H1 (cell line): ENCODE data around the gene EIF4E2. TPM values are rescaled to one million over a fixed set of nuclear protein-coding genes. Genes with fewer than 3 reads are reported as not detected.

ENCODE experiments used
- CTCF ChIA-PET: fragments of 300-600 bp; sonication (Branson Sonifier 250); formaldehyde crosslinking; loops from one replicate; lab custom pipeline; 2021; ENCODE audit not compliant: partially characterized antibody; lab: Charles Lee
- POLR2A ChIA-PET: fragments of 300-600 bp; sonication (Branson Sonifier 250); formaldehyde crosslinking; loops from one replicate; lab custom pipeline; 2021; ENCODE audit warnings: inconsistent platforms; ENCODE audit not compliant: partially characterized antibody; lab: Charles Lee
- DNase-seq, 2 experiments: peaks; one replicate each; pipeline versions ENCODE4 v3.0.0 to v3.0.0-alpha.2; 2010 to 2022; ENCODE audit warnings: low spot score in 2 of 2, low read depth in 1 of 2, mixed read lengths in 1 of 2
- FAIRE-seq: peaks from 2 replicates; lab custom pipeline; 2011; peaks lifted over from hg19 to GRCh38; lab: Jason Lieb, UNC
- H2AFZ ChIP-seq: 2 replicates; pipeline ENCODE4 v1.8.1; 2012; ENCODE audit warnings: low read length, inconsistent platforms
- H2AK5ac ChIP-seq: 2 replicates; pipeline ENCODE4 v1.6.1; 2013; ENCODE audit warnings: low read depth, low read length
- H2BK120ac ChIP-seq: replicated peaks from 2 replicates; pipeline ENCODE3; 2013; ENCODE audit warnings: low read depth, low read length, inconsistent platforms
- H2BK12ac ChIP-seq: 2 replicates; pipeline ENCODE4 v1.6.1; 2013; ENCODE audit warnings: low read depth, low read length
- H2BK15ac ChIP-seq: 2 replicates; pipeline ENCODE4 v1.6.1; 2013; ENCODE audit warnings: low read length
- H2BK20ac ChIP-seq: 2 replicates; pipeline ENCODE4 v1.6.1; 2013; ENCODE audit warnings: low read length
- H2BK5ac ChIP-seq: 2 replicates; pipeline ENCODE4 v1.6.1; 2013; ENCODE audit warnings: low read depth, low read length
- H3K14ac ChIP-seq: 2 replicates; pipeline ENCODE4 v1.6.1; 2013; ENCODE audit warnings: inconsistent platforms; ENCODE audit not compliant: insufficient read length
- H3K18ac ChIP-seq: 2 replicates; pipeline ENCODE4 v1.6.1; 2013; ENCODE audit warnings: low read length; ENCODE audit errors: extremely low read depth
- H3K23ac ChIP-seq: 2 replicates; pipeline ENCODE4 v1.6.1; 2013; ENCODE audit warnings: inconsistent platforms; ENCODE audit not compliant: insufficient read length
- H3K23me2 ChIP-seq: 2 replicates; pipeline ENCODE4 v1.6.1; 2013; ENCODE audit warnings: low read depth, low read length
- H3K27ac ChIP-seq: 2 replicates; pipeline ENCODE4 v1.6.1; 2011; ENCODE audit warnings: low read depth, low read length, inconsistent platforms
- H3K27me3 ChIP-seq, 4 experiments: replicated peaks in 1 of 4; 1 replicate in 1 of 4; 2 replicates in 3 of 4; pipeline versions ENCODE4 v1.6.1 to v1.8.1; 2011 to 2013; ENCODE audit warnings: low read length in 3 of 4, mild to moderate bottlenecking in 3 of 4, inconsistent platforms in 2 of 4, mixed read lengths in 2 of 4, moderate library complexity in 1 of 4; ENCODE audit not compliant: control insufficient read depth in 3 of 4, insufficient read depth in 3 of 4; ENCODE audit errors: extremely low read depth in 1 of 4
- H3K36me3 ChIP-seq, 4 experiments: 2 replicates each; pipeline versions ENCODE4 v1.6.1 to v1.8.1; 2011 to 2013; ENCODE audit warnings: mild to moderate bottlenecking in 4 of 4, low read length in 3 of 4, moderate library complexity in 2 of 4, control low read depth in 1 of 4, inconsistent platforms in 1 of 4; ENCODE audit not compliant: insufficient read depth in 4 of 4, control insufficient read depth in 2 of 4
- H3K4ac ChIP-seq: replicated peaks from 2 replicates; pipeline ENCODE3; 2013; ENCODE audit warnings: low read length, low read depth, mixed read lengths, inconsistent platforms; ENCODE audit not compliant: insufficient read length
- H3K4me1 ChIP-seq, 4 experiments: replicated peaks in 1 of 4; 1 replicate in 1 of 4; 2 replicates in 3 of 4; pipeline versions ENCODE4 v1.6.1 to v1.8.1; 2011 to 2013; ENCODE audit warnings: low read length in 3 of 4, inconsistent platforms in 2 of 4, mixed read lengths in 1 of 4; ENCODE audit not compliant: insufficient read depth in 4 of 4, control insufficient read depth in 3 of 4
- H3K4me2 ChIP-seq, 2 experiments: 2 replicates each; pipeline versions ENCODE4 v1.6.1 to v1.8.1; 2011 to 2013; ENCODE audit warnings: low read depth in 2 of 2, low read length in 2 of 2, control low read depth in 1 of 2, inconsistent platforms in 1 of 2, mild to moderate bottlenecking in 1 of 2; ENCODE audit not compliant: insufficient read depth in 1 of 2
- H3K4me3 ChIP-seq, 4 experiments: fragments of 200-600, 300-600 bp in 1 of 4; sonication (generic), shearing (Covaris generic), sonication (Bioruptor Twin) in 1 of 4; 2 replicates each; pipeline versions ENCODE4 v1.5.1 to v1.8.1; 2011 to 2016; ENCODE audit warnings: low read length in 4 of 4, low read depth in 3 of 4, control low read depth in 2 of 4, inconsistent platforms in 2 of 4, mild to moderate bottlenecking in 2 of 4, mixed read lengths in 1 of 4, moderate library complexity in 1 of 4; ENCODE audit not compliant: insufficient read depth in 2 of 4; ENCODE audit errors: extremely low read depth in 1 of 4
- H3K56ac ChIP-seq: replicated peaks from 2 replicates; pipeline ENCODE3; 2013; ENCODE audit warnings: low read depth, mild to moderate bottlenecking, mixed read lengths, low read length, inconsistent platforms; ENCODE audit not compliant: insufficient read length
- H3K79me1 ChIP-seq: 2 replicates; pipeline ENCODE4 v1.6.1; 2013; ENCODE audit warnings: low read depth, low read length, control low read depth
- H3K79me2 ChIP-seq, 2 experiments: 2 replicates each; pipeline versions ENCODE4 v1.6.1 to v1.8.1; 2012 to 2013; ENCODE audit warnings: low read length in 2 of 2, mild to moderate bottlenecking in 2 of 2, inconsistent platforms in 1 of 2; ENCODE audit not compliant: insufficient read depth in 2 of 2, control insufficient read depth in 1 of 2
- H3K9ac ChIP-seq, 4 experiments: replicated peaks in 1 of 4; 1 replicate in 1 of 4; 2 replicates in 3 of 4; pipeline versions ENCODE4 v1.6.1 to v1.8.1; 2011 to 2013; ENCODE audit warnings: low read depth in 3 of 4, low read length in 3 of 4, control low read depth in 2 of 4, mild to moderate bottlenecking in 2 of 4, moderate library complexity in 2 of 4, inconsistent platforms in 1 of 4; ENCODE audit errors: extremely low read depth in 1 of 4
- H3K9me3 ChIP-seq, 2 experiments: 2 replicates each; pipeline versions ENCODE4 v1.6.1 to v1.8.1; 2012 to 2013; ENCODE audit warnings: mild to moderate bottlenecking in 2 of 2, moderate library complexity in 2 of 2, control low read depth in 1 of 2, inconsistent platforms in 1 of 2, low read depth in 1 of 2, low read length in 1 of 2, mixed read lengths in 1 of 2; ENCODE audit not compliant: insufficient read depth in 2 of 2
- H4K20me1 ChIP-seq, 2 experiments: replicated peaks in 1 of 2; 2 replicates each; pipeline versions ENCODE3 to v1.8.1; 2011 to 2013; ENCODE audit warnings: inconsistent platforms in 2 of 2, low read length in 2 of 2, mild to moderate bottlenecking in 1 of 2; ENCODE audit not compliant: insufficient read depth in 2 of 2, control insufficient read depth in 1 of 2
- H4K5ac ChIP-seq: 2 replicates; pipeline ENCODE4 v1.6.1; 2013; ENCODE audit warnings: low read length, low read depth, mixed read lengths, inconsistent platforms; ENCODE audit not compliant: insufficient read length
- H4K8ac ChIP-seq: 2 replicates; pipeline ENCODE4 v1.8.0; 2013; ENCODE audit warnings: mild to moderate bottlenecking, moderate library complexity, low read length, inconsistent platforms; ENCODE audit not compliant: insufficient read depth; ENCODE audit errors: extremely low read depth
- H4K91ac ChIP-seq: replicated peaks from 2 replicates; pipeline ENCODE3; 2013; ENCODE audit warnings: low read length, mixed read lengths, inconsistent platforms; ENCODE audit not compliant: insufficient read length
- ATF2 ChIP-seq: IDR thresholded peaks from 2 replicates; pipeline ENCODE4 v1.6.1; 2012; ENCODE audit warnings: low read length, inconsistent platforms
- KDM1A ChIP-seq: fragments of 200-600, 300-600 bp; sonication (generic); IDR thresholded peaks from 2 replicates; pipeline ENCODE4 v1.7.1; 2016; ENCODE audit warnings: mild to moderate bottlenecking, low read length, borderline replicate concordance
- NANOG ChIP-seq: IDR thresholded peaks from 2 replicates; pipeline ENCODE4 v1.6.1; 2011; ENCODE audit warnings: low read length, low read depth, mild to moderate bottlenecking, inconsistent platforms; ENCODE audit not compliant: insufficient read depth, poor library complexity, severe bottlenecking
- SIN3A ChIP-seq, 2 experiments: IDR thresholded peaks in 1 of 2; conservative IDR thresholded peaks in 1 of 2; 2 replicates each; pipeline ENCODE4 v1.6.1; 2011 to 2012; ENCODE audit warnings: low read length in 2 of 2, improper control_type of control experiment in 1 of 2, low read depth in 1 of 2, mild to moderate bottlenecking in 1 of 2
- WGBS, 2 experiments: shearing (Covaris generic) in 1 of 2; methylation state at CpG; one replicate each; pipeline versions ENCODE4 v1.1.6 to v1.1.7; 2013 to 2015; ENCODE audit warnings: low lambda C conversion rate in 2 of 2, mixed read lengths in 2 of 2, inconsistent platforms in 1 of 2, low coverage in 1 of 2, missing lambda C conversion rate in 1 of 2; ENCODE audit not compliant: insufficient replicate concordance in 2 of 2, insufficient coverage in 1 of 2, insufficient read length in 1 of 2; ENCODE audit errors: extremely low coverage in 1 of 2, missing lambda C conversion rate in 1 of 2; 5-methylcytosine and 5-hydroxymethylcytosine counted together
- polyA plus RNA-seq, 7 experiments: library from polyadenylated mRNA; depleted of rRNA in 3 of 7; stranded (reverse) in 5 of 7; unstranded in 2 of 7; fragments of >200 nt in 5 of 7; fragments of 200-250 nt in 2 of 7; gene quantifications; 1 replicate in 5 of 7; 2 replicates in 1 of 7; 4 replicates in 1 of 7; pipeline versions ENCODE4 v1.2.1 to v1.2.3, GENCODE V29; 2011 to 2013; ENCODE audit warnings: missing spikeins in 2 of 7, mixed read lengths in 2 of 7
- total RNA-seq: library from RNA; stranded (reverse); fragmentation: NEBNext Ultra II Directional; extraction: Animal tissue kit (Norgen Biotek cat#: 25700); gene quantifications from 2 replicates; pipeline ENCODE4 v1.2.1, GENCODE V29; 2021

The EIF4E2 gene
- total and polyA plus RNA-seq, 2 of the 8 experiments (the other 6 are each of a cell fraction or from before 2014, with no cell fraction given): 39.4 to 114 TPM

DNA sequence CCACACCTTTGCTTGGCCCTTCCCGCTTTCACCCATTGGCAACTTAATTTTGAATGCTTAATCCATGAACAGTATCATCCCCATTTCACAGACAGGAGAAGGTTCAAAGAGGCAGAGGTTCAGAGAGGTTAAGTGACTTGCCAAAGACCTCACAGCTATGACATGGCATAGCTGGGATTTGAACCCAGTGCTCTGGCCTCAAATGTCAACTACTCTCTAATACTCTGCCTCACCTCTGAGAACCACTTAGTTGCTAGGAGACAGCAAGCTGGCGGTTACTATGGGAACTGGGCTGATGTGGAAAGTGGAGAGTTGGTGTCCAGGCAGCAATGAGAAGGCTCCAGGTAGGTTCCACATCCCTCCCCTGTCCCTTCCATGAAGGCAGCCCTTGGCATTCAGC is 46.1 kb upstream of the EIF4E2 start:
- Histone ChIP-seq H2AFZ (no peak overlapping the region), H3K14ac (no peak overlapping the region)
- CTCF ChIA-PET: interaction anchor here (1.9 to 10.8 kb wide), 2 partner anchors 15 to 17 kb away, joined by 4 to 176 read pairs; partner anchors contain the start of genes CHRND and PRSS56

More for the DNA sequence above, 46.1 kb upstream of the EIF4E2 start:
- Histone ChIP-seq H2BK120ac (no peak overlapping the region), H3K79me1 (no peaks in the 10 kb centered on the region), H2BK20ac (no peak overlapping the region), H2AK5ac (no peak overlapping the region), H3K4ac (no peak overlapping the region), H4K91ac (no peak overlapping the region), H4K8ac (no peak overlapping the region), H2BK5ac (no peak overlapping the region), H3K27ac (no peak overlapping the region), H3K23me2 (peaks cover 12% of the 10 kb centered on the region), H2BK15ac (no peak overlapping the region), H4K20me1 (peaks cover 0 to 2% of the 10 kb centered on the region in 2 experiments), H3K4me1 (peaks cover 0 to 27% (median 17%) of the 10 kb centered on the region in 4 experiments; a peak in 6 of 7 replicates), H2BK12ac (no peak overlapping the region; the same call in 1 of the 2 replicates), H3K27me3 (peaks cover 15 to 48% (median 43%) of the 10 kb centered on the region in 4 experiments), H3K9ac (no peak overlapping the region), H3K9me3 (no peaks in the 10 kb centered on the region), H4K5ac (no peak overlapping the region), H3K36me3 (no peaks in the 10 kb centered on the region), H3K4me3 (no peak overlapping the region), H3K18ac (no peak overlapping the region), H3K23ac (no peak overlapping the region), H3K56ac (no peak overlapping the region), H3K79me2 (no peaks in the 10 kb centered on the region), H3K4me2 (peak overlapping the region in 1 of 2 experiments; percentile 100; a peak in 1 of 4 replicates)
- TF ChIP-seq SIN3A (conservative IDR thresholded peaks at IDR 0.05 in 1 of 2, IDR thresholded peaks at IDR 0.05 in 1 of 2; ENCODE audit: low read depth in 1 of 2, low read length in 2 of 2): 0 out of 4 replicates have a peak, but pooled peaks of 1 of the 2 experiments have one; percentile 42
- peak; percentile 51 for TF ChIP-seq NANOG
- TF ChIP-seq KDM1A: peak; percentile 36; the same call in 1 of the 2 replicates
- no peak for TF ChIP-seq ATF2
- POLR2A ChIA-PET: interaction anchor here (1.2 kb wide), 1 partner anchor 20 kb away, joined by 3 read pairs; no protein-coding TSS in a partner anchor
- DNase-seq: no peak
- FAIRE-seq: peak; percentile 57
- 61% methylated on average over 2 of the region's 2 CpGs; no CpG with 5 or more reads in 1 of the 2 experiments for WGBS, 2 experiments
